ENCODE measurements around the gene TENM4. TPM values are rescaled to one million over a fixed set of nuclear protein-coding genes. Genes with fewer than 3 reads are reported as not detected.

TENM4 gene
- total and polyA plus RNA-seq, 2 of the 13 experiments (the other 11 are each of a cell fraction or from before 2014, with no cell fraction given): not detected

GRCh38 chr11:78961937-78962701 is 478.7 kb downstream of the TENM4 start:
- Histone ChIP-seq H3K79me2 (ENCODE audit: insufficient read depth, low read length) (no peaks in the 10 kb centered on the region), H3K27ac (ENCODE audit: extremely low read length, insufficient read depth, low read length) (no peak overlapping the region), H3K9me3 (ENCODE audit: low read length) (no peaks in the 10 kb centered on the region), H3K36me3 (replicated peaks in 1 of 2; ENCODE audit: control insufficient read depth in 1 of 2, insufficient read depth in 2 of 2, low read length in 2 of 2) (no peaks in the 10 kb centered on the region), H3K27me3 (ENCODE audit: control insufficient read depth in 1 of 2, insufficient read depth in 2 of 2, low read length in 2 of 2) (peaks cover 0 to 8% of the 10 kb centered on the region in 2 experiments; a peak in 1 of 5 replicates), H4K20me1 (ENCODE audit: insufficient read depth, low read length) (no peaks in the 10 kb centered on the region), H3K4me1 (ENCODE audit: insufficient read depth, low read length) (no peaks in the 10 kb centered on the region), H3K4me3 (replicated peaks in 1 of 3; ENCODE audit: insufficient read depth in 1 of 3, low read depth in 2 of 3, low read length in 3 of 3) (no peak overlapping the region), H3K4me2 (ENCODE audit: low read depth, low read length) (no peak overlapping the region), H3K9ac (ENCODE audit: insufficient read depth, low read depth, low read length) (no peak overlapping the region), H2AFZ (ENCODE audit: low read length) (no peak overlapping the region)
- CTCF ChIA-PET (ENCODE audit: low intra/inter-chr PET ratio, low total read pairs): no interaction called here
- BruUV-seq (replicated peaks): no TSS peak
- TF ChIP-seq HMG20A (CRISPR knock-in tag; IDR thresholded peaks at IDR 0.05; ENCODE audit: borderline replicate concordance) (no peak), DZIP1 (CRISPR knock-in tag; IDR thresholded peaks at IDR 0.05) (no peak), ZNF678 (CRISPR knock-in tag; IDR thresholded peaks at IDR 0.05) (no peak), ZNF513 (CRISPR knock-in tag; conservative IDR thresholded peaks at IDR 0.05) (no peak), ZFP36L1 (CRISPR knock-in tag; IDR thresholded peaks at IDR 0.05) (no peak), NFE2L1 (CRISPR knock-in tag; IDR thresholded peaks at IDR 0.05; ENCODE audit: borderline replicate concordance) (no peak), ZNF484 (CRISPR knock-in tag; IDR thresholded peaks at IDR 0.05; ENCODE audit: borderline replicate concordance, low read depth) (no peak), ZBTB25 (CRISPR knock-in tag; IDR thresholded peaks at IDR 0.05) (no peak), SETDB1 (CRISPR knock-in tag; IDR thresholded peaks at IDR 0.05; ENCODE audit: borderline replicate concordance) (no peak), KLF9 (CRISPR knock-in tag; IDR thresholded peaks at IDR 0.05; ENCODE audit: low read depth) (no peak), EZH2 (conservative IDR thresholded peaks at IDR 0.05; ENCODE audit: low read depth, low read length) (no peak), ZNF451 (CRISPR knock-in tag; IDR thresholded peaks at IDR 0.05) (no peak), EHMT2 (IDR thresholded peaks at IDR 0.05; ENCODE audit: borderline replicate concordance, low read depth, low read length) (no peak), ZBTB20 (CRISPR knock-in tag; IDR thresholded peaks at IDR 0.05; ENCODE audit: borderline replicate concordance, low read depth) (no peak)
- DNase-seq (ENCODE audit: low spot score): no peak
- intact Hi-C loops (cut with micrococcal nuclease; ENCODE audit: unreplicated experiment): no loop called here
- POLR2A ChIA-PET: no interaction called here
- FAIRE-seq: no peak
- in situ Hi-C loops (cut with HindIII; ENCODE audit: extremely low pct_ligation_motif_present, low pct_unique_long_range_greater_than_20kb): no loop called here
- WGBS (ENCODE audit: low lambda C conversion rate): 38% methylated on average over 31 of the region's 36 CpGs
- no peak for ATAC-seq

All from HepG2 (cell line).